Embryonic facial prominence (tissue), 1 donor: Measurements from ENCODE around the gene MACROH2A1.

Experiments used
- DNase-seq: peaks from one replicate; pipeline ENCODE4 v3.0.0-alpha.2; 2016; ENCODE audit errors: extremely low spot score

MACROH2A1 gene

DNA sequence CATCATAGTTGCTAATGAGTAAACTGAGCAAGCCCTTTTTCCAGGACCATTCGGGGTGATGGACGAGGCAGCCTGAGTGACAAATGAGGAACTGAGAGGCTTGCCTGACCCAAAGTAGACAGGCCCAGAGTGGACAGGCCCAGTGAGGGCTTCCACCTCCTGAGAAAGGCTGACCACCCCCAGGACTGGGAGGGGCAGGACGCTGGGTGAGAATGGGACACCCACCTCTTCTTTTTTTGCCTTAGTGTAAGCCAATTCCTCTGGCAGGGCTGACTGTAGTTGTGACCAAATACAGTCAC, 68.3 kb downstream of the MACROH2A1 start:
- DNase-seq = no peak

DNA sequence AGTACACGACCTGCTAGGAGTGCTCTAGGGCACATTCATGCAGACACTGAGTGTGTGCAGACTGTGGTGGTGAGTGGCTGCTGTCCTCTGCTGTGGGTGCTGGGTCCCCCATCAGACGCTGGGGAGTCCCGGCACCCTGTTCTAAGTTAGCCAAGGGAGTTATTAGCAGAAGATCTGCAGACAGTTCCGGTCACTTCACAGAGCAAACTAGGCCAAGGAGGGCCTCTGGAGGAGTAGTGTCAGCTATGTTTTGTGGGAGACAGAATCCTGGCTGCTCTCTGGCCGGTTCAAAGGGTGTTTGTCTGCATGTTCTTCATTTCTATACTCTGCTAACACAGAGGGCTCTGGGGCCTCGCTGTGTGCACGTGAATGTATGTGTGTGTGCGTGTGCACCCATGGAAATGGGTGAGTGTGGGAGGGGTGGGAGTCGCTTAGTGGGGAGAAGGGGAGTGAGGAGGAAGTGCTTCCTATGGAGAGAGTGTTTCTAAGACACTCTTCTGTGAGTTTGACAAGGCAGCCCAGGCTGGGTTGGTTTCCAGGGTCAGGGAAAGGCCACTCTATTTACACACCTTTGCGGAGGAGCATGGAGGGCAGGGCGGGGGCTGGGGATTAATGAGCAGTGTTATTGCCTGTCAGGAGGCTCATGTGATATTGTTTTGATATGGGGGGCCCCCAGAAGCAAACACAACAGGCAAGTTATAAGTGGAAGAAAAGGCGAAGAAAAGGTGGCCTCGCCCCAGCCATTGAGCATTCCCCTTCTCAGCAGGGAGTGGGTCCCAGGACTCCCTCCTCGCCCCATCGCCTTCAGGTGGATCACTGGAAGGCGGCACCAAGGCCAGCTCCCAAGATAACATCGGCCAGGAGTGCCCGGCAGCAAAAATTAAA, 68.9 kb downstream of the MACROH2A1 start:
- no peak for DNase-seq

DNA sequence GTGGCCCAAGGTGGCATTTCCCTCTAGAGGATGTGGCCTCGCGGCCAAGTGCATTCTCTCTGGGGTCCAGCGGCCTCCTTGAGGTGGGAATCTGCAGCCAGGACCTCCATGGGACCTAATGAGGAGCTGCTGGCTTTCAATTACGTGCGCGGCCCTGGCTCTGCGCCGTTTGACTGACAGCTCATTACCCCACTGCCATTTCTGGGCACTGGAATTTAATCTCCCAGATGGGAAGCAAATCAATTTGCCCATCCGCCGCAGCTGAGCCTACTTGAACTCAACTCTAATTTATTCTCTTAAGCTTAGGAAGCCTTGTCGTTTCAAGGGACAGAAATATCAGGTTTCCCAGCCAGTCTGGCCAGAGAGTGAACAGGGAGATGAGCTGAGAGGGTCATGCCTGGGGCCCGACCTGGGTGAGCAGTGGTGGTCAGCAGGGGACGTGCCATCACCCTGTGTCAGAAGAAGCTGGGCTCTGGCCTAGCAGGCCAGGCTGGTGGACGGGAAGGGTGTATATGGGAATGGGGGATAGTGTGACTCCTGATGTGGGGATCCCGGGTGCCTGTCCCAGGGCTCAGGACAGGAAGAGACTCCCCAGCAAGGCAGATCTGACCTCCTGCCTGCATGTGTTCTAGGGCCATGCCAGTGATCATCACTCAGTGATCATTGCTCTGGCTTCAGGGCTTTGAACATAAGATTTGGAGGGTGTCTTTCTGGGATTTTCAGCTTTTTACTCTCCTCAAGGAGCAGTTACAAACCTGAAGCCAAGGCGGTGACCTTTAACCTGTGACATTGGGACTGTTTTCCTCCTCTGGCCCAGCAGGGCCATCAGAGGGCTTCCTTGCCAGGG, 69.7 kb downstream of the MACROH2A1 start:
- DNase-seq = no peak

- DNase-seq = no peak
These were observed 70.8 kb downstream of the MACROH2A1 start for GRCh38 chr5:135328128-135328687.

GRCh38 chr5:135327429-135328127, 71.5 kb downstream of the MACROH2A1 start:
- no peak for DNase-seq

GRCh38 chr5:135326296-135327254, 72.5 kb downstream of the MACROH2A1 start:
- DNase-seq = no peak

GRCh38 chr5:135324897-135325650, 74.0 kb downstream of the MACROH2A1 start:
- no peak for DNase-seq

DNA sequence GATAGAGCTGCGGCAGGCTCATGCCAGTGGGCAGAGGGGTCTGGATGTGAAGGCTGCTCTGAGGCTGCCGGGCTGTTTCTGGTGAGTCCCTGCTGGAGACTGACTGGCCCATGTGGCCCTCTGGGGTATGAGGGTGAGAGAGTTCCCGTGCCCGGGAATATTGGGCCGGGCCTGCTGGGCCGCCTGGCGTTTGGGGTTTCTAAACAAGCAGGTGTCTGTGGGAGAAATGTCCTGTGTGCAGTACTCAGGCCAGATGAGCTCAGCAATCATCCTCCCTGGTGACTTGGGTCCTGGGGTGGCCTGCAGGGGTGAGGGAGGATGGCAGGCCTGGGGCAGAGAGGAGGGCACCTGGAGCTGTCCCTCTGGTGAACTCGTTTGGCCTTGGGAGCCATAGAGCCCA, 74.9 kb downstream of the MACROH2A1 start:
- no peak for DNase-seq

- DNase-seq = no peak
These were observed 75.3 kb downstream of the MACROH2A1 start for GRCh38 chr5:135323701-135324132.

- no peak for DNase-seq
These were observed 75.8 kb downstream of the MACROH2A1 start for GRCh38 chr5:135323227-135323626.

GRCh38 chr5:135322744-135323143, 76.3 kb downstream of the MACROH2A1 start:
- no peak for DNase-seq

- DNase-seq = no peak
These were observed 76.8 kb downstream of the MACROH2A1 start for GRCh38 chr5:135322271-135322670.

- no peak for DNase-seq
These were observed 78.1 kb downstream of the MACROH2A1 start for GRCh38 chr5:135320718-135321484.

- no peak for DNase-seq
These were observed 79.0 kb downstream of the MACROH2A1 start for GRCh38 chr5:135319928-135320606.

DNA sequence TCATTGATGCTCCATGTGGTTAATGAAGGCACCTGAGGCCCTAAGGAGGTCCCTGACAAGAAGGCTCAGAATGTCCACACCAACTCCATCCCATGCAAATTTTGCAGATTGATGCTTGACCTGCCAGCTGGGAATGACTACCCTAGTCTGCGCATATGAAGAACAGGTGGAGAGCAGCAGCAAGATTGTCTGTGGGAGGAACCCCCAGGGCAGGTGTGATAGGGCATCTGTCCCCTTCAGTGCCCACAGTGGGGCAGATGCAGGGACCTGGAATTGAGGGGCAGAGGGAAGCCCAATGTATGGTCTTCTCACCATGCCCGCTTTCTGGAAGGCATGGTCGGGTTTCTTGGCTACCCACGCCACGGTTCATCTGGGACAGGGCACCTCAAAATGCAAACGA, 79.6 kb downstream of the MACROH2A1 start:
- DNase-seq = no peak

- no peak for DNase-seq
These were observed 80.1 kb downstream of the MACROH2A1 start for GRCh38 chr5:135318924-135319323.

GRCh38 chr5:135318037-135318436, 81.0 kb downstream of the MACROH2A1 start:
- DNase-seq = no peak

DNA sequence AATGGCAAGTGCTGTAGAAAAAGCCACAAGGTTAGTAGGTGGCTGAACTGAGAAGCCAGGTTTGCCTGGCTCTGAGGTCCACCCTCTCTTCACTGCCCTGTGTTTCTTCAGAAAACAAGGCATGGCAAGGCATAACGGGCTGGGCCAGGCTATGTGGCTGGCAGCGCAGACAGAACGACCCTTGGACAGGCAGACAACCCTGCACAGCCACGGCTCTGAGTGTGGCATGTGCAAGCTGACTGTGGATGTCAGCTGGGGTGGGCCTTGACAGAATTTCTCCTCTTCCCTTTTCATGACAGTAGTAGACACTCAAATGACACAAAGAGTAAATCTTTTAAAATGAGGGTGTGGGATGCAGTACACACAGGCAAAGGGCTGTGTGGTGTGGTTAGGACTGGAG, 81.7 kb downstream of the MACROH2A1 start:
- no peak for DNase-seq

DNA sequence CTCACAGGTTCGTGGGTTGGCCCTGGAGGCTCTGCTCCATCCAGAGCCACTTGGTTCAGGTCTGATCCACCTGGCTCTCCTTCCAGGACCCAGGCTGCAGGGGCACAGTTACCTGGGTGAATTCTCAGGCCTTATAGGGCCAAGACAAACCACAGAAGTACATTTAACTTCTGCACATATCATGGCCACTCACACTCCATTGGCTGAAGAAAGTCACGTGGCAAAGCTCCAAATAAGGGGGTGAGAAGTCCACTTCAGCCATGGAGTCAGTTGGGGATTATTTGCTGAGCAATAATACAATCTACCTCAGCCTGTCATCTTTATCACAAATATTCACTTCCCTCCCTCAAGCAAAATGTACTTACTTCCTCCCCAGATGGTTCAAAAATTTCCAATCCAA, 83.6 kb downstream of the MACROH2A1 start:
- DNase-seq = no peak
